ENCODE data around the gene TARS2.

TARS2 gene

DNA sequence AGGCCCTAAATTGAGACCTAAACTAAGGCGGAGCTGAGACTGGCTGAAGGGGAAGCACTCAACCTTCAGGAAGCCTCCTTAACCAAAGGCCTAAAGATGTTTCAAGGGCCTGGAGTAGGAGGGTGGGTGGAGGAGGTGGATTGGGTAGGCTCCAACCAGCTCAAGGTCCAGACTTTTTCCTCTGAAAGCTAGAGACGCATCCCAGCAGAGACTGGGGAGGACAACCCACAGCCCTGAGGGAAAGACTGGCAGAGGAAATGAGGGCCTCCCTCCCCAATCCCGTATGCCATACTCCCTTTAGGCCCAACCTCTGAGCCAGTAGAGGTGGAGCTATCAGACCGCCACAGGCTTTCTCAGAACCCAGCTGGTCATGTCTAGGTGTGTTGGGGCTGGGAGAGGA lies 21.8 kb downstream of the TARS2 start:
- DNase-seq = no peak

DNA sequence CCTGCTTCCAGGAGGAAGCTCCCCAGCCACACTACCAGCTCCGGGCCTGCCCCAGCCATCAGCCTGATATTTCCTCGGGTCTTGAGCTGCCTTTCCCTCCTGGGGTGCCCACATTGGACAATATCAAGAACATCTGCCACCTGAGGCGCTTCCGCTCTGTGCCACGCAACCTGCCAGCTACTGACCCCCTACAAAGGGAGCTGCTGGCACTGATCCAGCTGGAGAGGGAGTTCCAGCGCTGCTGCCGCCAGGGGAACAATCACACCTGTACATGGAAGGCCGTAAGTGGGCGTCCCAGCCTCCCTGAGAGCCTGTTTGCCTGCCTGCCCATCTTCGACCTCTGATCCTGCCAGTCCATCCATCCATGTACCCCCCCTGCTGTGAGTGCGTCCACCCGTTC lies 24.3 kb downstream of the TARS2 start:
- no peak for DNase-seq

DNA sequence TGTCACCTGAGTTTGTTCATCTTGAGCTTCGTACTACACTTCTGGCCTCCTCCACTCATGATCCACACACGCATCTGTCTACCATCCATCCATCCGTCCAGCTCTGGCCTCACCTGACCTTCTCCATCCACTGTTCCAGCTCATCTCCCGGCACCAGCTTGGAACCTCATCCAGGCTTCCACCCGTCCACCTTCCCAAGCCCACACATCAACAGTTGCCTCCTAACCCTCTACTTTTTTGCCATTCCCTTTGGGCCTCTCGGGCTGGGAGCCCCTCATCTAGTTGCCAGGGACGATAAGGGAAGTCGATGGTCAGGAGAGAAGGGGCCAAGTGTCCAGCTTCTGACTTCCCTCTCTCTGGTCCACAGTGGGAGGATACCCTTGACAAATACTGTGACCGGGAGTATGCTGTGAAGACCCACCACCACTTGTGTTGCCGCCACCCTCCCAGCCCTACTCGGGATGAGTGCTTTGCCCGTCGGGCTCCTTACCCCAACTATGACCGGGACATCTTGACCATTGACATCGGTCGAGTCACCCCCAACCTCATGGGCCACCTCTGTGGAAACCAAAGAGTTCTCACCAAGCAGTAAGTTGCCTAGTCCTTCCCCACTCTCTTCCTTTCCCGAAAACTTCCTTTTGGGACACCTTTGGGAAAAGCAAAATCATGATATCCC lies 24.9 kb downstream of the TARS2 start:
- DNase-seq = no peak

GRCh38 chr1:150512846-150513245 lies 25.6 kb downstream of the TARS2 start:
- no peak for DNase-seq

GRCh38 chr1:150513351-150513791 lies 26.2 kb downstream of the TARS2 start:
- no peak for DNase-seq

GRCh38 chr1:150514260-150514659 lies 27.0 kb downstream of the TARS2 start:
- DNase-seq = no peak

DNA sequence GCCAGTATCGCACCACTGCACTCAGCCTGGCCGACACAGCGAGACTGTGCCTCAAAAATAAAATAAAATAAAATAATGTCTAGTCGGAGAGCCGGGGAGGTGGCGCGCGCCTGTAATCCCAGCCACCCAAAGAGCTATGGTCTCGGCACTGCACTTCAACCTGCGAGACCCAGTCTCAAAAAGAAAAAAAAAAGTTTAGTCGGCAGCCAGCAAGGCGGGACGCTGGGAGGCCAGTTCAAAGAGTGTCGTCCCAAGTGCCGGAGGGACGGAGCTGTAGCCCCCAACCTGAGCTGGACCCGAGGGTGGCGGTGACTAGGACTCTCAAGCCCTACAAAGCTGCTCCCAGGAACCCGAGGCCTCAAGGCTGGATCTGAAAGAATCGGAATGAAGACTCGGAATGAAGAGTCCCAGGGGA lies 27.7 kb downstream of the TARS2 start:
- no peak for DNase-seq

GRCh38 chr1:150515328-150516049 lies 28.3 kb downstream of the TARS2 start, which contains the start of gene FALEC:
FALEC (plus strand) TSS chr1:150515752.
- DNase-seq = peak; percentile 88

DNA sequence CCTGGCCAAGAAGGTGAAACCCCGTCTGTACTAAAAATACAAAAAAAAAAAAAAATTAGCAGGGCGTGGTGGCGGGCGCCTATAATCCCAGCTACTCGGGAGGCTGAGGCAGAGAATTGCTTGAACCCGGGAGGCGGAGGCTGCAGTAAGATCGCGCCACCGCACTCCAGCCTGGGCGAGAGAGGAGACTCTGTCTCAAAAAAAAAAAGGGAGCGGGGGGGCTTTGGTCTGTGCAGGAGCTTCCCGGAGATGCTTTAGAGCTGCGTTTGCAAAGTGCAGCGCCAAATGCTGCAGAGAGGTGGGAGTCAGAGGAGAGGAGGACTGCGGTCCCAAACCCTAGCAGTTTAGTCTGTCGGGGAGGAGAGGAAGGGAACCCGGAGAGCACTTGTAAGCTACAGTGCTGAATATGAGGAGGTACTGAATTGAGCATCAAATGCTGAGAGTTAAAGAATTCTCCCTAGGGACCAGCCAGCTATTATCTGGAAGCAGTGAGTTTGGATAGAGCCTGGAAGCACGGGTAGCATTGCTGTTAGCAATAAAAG lies 28.9 kb downstream of the TARS2 start:
- no peak for DNase-seq

GRCh38 chr1:150516616-150517015 lies 29.4 kb downstream of the TARS2 start:
- DNase-seq = no peak

DNA sequence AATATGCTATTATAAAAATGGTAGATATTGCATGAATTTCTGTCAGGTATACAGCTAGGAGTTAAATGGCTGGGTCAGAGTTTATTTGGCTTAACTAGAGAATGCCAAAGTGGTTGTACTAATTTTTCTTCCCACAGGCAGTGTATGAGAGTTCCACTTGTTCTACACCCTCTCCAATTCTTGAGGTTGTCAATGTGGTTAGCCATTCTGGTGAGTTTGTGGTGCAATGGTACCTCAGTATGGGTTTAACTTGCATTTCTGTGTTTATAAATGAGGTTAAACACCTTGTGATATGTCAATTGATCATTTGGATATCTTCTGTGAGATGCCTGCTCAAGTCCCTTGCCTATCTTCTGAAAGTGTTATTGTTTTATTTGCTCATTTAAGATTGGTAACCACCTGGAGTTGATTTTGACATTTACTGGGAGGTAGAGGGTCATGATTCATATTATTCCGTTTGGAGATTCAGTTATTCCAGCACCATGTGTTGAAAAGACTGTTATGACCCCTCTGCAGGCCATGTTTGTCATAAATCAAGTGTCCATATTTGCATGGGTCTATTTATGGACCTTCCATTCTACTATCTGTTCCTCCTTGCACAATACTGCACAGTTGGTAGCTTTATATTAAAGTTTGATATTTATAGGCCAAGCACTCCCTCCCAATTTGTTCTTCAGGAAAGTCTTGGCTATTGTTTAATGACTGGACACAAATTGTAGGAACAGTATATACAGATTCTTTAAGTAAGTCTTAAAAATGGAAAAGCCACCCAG lies 34.2 kb downstream of the TARS2 start:
- DNase-seq = no peak

DNA sequence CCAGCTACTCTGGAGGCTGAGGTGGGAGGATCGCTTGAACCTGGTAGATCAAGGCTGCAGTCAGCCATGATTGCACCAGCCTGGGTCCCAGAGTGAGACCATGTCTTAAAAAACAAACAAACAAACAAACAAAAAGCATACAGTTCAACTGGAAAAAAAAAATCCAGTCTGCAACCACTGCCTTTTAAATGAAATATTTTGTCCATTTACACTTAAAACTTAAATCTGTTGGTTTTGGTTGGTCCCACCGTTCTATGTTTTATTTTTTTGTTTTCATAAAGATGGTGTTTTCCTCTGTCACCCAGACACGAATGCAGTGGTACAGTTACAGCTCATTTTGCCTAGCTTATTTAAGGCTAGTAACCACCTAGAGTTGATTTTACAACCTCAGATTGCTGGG lies 38.1 kb downstream of the TARS2 start:
- DNase-seq = no peak

DNA sequence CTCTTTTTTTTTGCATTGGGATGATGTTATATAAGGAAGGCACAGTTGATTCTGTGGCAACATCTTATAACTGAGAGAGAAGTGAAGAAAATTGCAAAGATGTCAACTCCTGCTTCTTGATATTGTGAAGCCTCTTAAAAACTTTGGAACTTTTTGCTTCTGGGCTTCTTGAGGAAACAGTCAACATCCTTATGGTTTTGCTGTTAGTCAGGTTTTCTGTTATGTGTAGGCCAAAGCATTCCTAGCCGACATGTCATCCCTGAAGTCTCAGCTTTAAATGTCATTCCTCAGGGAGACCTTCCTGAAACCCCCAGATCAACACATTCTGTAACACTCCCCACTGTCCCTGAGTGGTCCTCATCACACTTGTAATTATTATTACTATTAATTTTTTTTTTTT lies 41.0 kb downstream of the TARS2 start:
- DNase-seq = no peak

DNA sequence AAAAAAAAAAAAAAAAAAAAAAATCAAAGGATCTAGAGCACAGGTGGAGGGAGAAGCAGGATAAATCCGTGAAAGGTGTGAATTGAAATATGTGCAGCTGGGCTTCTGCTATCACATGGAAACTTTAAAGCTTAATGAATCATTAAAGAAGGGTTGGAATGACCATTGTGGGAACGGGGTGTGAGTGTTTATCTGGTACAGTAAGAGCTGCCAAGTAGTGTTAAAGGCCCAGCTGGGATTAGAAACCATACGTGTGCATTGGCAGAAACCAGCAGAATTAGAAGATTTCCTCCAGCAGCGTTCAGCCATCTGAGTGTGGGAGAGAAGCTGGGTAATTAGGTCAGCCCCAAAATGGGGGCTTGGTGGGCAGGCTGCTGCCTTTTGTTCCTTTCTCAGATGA lies 41.8 kb downstream of the TARS2 start:
- DNase-seq = no peak

DNA sequence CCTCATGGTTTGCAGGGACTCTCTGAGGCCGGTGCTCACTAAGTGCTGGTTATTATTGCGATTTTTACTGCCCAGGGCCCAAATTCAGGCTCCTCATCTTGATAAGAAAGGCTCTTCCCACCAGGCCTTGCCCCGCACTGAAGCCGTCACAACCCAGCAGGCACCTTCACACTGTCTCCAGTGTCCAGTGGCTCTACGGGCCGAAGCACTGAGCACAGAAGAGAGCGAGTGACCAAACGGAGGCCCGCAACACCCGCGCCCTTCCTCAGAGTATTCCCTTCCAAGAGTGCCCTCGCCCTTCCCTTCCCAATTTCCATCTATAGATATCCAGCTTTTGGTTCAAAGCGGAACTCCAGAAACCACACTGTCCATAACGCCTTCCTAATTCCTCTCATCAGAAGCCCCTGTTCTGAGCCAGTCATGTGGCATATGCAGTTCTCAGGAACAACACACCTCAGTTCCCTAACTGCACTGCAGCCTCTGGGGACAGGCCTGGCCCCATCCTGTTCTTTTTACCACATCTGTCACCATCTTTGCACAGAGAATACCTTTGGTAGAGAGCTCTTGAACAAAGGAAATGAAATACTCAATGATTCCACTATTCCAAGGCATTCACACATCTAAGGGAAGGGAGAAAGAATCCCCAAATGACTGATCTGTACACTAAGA lies 43.4 kb downstream of the TARS2 start:
- no peak for DNase-seq

DNA sequence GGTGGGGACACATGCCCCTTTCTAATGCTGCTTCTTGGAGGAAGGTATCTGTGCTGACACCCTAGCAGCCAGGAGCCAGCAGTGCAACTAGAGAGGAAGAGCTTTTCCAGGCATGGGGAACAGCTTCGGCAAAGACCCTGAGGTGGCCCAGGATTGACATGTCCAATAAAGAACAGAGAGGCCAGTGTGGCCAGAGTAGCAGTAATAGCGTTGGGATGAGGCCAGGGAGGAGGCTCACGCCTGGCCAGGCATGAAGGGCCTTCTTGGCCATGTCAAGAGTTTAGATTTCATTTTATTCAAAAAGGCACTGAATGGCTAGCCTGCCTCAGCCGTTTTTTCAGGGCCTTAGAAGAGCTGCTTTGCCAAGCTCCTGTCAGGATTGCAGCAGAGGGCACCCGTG lies 45.6 kb downstream of the TARS2 start:
- DNase-seq = no peak

DNA sequence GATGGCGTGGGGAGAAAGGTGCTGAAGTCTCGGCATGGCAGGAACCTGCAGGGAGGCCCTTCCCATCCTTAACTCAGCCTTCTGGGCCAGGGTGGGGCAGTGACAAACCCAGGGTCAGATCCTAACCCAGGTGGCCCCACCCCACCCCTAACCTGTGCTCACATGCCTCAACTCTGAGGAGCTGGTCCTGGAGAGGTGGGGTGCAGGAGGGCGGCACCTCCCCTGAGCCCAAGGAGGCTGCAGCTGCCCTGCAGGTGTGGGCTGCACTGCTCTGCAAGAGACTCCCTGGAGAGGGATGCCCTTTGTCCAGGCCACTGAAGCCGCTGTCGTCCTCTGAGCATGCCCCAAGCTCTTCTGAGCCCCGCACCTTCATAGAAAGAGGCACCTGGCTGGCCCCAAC lies 46.8 kb downstream of the TARS2 start:
- no peak for DNase-seq

DNA sequence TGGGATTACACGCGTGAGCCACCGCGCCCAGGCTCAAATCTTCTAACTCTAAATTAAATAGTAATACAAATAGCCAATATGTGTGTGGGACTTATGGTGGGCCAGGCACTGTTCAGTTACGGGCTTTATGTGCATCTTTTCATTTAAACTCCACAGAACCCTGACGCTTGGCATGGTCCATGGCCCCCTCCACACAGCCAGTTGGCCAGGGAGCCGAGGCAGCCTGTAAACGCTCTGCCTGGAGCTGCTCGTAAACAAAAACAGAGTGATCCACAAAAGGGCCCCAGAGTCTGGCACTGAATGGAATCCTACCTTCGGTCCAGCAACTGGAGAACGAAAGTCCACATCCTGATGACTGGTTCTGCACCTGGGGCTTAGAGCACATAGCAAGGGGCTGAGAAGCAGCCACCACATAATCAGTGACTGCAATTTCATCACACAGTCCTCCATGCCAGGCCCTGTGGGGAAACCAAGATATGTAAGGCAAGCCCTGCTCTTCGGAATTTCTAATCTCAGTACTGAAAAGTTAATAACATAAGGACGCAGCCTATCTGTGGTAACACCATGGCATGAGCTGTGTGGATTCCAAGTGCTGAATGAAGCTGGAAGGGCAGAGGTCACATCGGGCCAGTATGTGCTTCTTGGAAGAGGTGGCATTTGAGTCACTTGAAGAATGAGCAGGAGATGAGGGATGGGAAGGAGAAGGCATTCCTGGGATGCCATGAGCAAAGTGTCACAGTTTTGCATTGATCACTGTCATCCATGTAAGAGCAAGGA lies 48.5 kb downstream of the TARS2 start:
- no peak for DNase-seq

DNA sequence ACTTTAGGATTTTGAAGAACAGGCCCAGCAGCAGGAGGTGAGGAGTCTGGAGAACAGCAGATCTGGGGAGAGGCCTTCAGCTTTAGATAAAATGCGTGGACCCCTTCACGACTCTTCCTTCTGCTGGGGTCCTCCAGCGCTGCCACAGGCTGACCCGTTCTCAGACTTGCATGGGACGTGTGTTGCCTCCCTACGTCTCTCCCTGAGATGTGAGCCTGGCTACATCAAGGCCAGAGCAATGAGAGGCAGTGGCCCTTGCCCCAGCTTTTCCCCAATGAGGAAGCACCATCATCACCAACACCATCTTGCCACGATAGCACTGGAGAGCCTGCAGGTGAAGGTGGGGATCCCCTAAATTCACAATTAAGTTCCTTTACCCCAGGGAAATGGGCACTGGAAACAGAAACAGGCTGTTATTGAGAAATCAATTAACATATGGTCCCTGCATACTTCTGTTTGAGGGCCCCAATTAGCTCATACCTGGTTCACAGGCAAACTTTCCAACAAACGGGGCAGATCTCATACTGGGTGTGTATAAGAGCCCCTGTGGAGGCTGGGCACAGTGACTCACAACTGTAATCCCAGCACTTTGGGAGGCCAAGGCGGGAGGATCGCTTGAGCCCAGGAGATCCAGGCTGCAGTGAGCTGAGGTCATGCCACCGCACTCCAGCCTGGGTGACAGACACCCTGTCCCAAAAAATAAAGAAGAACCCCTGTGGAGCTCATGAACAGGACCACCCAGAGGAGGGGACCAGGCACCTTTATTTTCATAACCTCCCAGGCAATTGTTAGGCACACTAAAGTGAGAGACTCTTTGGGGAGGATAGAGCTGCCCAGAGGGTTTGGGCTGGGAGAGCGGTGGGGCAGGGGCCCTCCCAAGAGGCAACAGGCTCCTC lies 49.9 kb downstream of the TARS2 start:
- no peak for DNase-seq

- no peak for DNase-seq
These were observed 50.8 kb downstream of the TARS2 start for GRCh38 chr1:150537732-150538684.
